HCT116 (cell line): ENCODE measurements around the gene GRIK2.

ENCODE experiments used
- ATF3 ChIP-seq: IDR thresholded peaks from 2 replicates; pipeline ENCODE4 v1.6.1; 2012
- EZH2 ChIP-seq: fragments of 200-600 bp; sonication (generic); IDR thresholded peaks from 2 replicates; pipeline ENCODE4 v1.6.1; 2017; ENCODE audit warnings: antibody characterized with exemption, mixed run types
- RAD21 ChIP-seq: IDR thresholded peaks from 2 replicates; pipeline ENCODE4 v1.6.1; 2012; ENCODE audit warnings: low read depth, mild to moderate bottlenecking

- no peak for TF ChIP-seq EZH2
- TF ChIP-seq RAD21, result no peak
- no peak for TF ChIP-seq ATF3
These were observed 58.5 kb downstream of the GRIK2 start for GRCh38 chr6:101451981-101452380.
